GM23248 (cell line): ENCODE data around the gene FSD1L.

Source experiments
- EZH2 ChIP-seq: fragments of 200-600 bp; sonication (generic); IDR thresholded peaks from 2 replicates; pipeline ENCODE4 v1.6.1; 2018; ENCODE audit warnings: antibody characterized with exemption, mild to moderate bottlenecking; ENCODE audit not compliant: insufficient read depth, poor library complexity, severe bottlenecking
- EZH2phosphoT487 ChIP-seq: fragments of 200-600 bp; sonication (generic); IDR thresholded peaks from 2 replicates; pipeline ENCODE4 v1.6.1; 2018; ENCODE audit warnings: antibody characterized with exemption, moderate library complexity, mild to moderate bottlenecking, low read depth; ENCODE audit not compliant: insufficient read depth

DNA sequence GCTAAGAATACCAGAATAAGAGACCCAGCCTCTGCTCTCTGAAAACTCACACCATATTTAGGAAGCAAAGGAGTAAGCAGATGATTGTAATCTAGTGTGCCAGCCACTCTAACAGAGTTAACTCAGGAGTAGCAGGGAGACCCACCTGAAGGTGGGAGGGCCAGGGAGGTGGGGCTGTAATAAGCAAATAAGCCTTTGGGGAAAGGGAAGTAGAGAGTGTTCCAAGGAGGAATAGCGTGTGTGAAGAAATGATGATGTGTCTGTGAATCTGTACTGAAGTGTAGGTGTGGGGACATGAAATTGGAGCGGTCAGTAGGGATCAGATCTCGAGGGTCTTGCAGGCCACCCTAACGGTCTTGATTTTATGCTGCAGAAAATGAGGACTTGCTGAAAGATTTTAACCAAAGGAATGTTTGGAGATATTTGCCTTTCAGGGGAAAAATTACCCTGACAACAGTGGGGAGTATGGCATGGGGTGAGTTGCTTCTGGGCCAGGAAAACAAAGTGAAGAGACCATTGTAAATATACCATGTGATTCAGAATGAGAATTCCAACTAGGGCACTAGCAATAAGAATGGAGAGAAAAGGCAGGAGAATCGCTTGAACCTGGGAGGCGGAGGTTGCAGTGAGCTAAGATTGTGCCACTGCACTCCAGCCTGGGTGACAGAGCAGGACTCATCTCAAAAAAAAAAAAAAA, 44.1 kb upstream of the FSD1L start:
- TF ChIP-seq EZH2 (no peak), EZH2phosphoT487 (no peak)
